Mammary epithelial cell (primary cell): Measurements from ENCODE around the gene CADM2.

Experiments used
- CTCF ChIP-seq, 2 donors: IDR thresholded peaks in 1 of 2; conservative IDR thresholded peaks in 1 of 2; 2 replicates each; pipeline ENCODE4 v1.5.1; 2011 to 2012; ENCODE audit warnings: inconsistent platforms in 2 of 2, low read length in 2 of 2, mild to moderate bottlenecking in 2 of 2, control low read depth in 1 of 2, low read depth in 1 of 2; ENCODE audit not compliant: insufficient read depth in 1 of 2; ENCODE audit errors: extremely low read depth in 1 of 2
- EZH2 ChIP-seq: IDR thresholded peaks from 2 replicates; pipeline ENCODE4 v1.6.1; 2012; ENCODE audit warnings: low read length, inconsistent platforms, borderline replicate concordance

- TF ChIP-seq CTCF (conservative IDR thresholded peaks at IDR 0.05 in 1 of 2, IDR thresholded peaks at IDR 0.05 in 1 of 2; ENCODE audit: extremely low read depth in 1 of 2, insufficient read depth in 1 of 2, low read depth in 1 of 2, low read length in 2 of 2) (no peak), EZH2 (no peak)
Measured at GRCh38 chr3:85930718-85931117, 971.9 kb downstream of the CADM2 start.
